GM23248 (cell line): ENCODE results near the gene CST2. TPM values are rescaled to one million over a fixed set of nuclear protein-coding genes. Genes with fewer than 3 reads are reported as not detected.
"Not testable (repeated sequence)": the region's sequence is repeated elsewhere in the genome, so short reads cannot be mapped to it uniquely, and the experiment has no call there.

Experiments used
- DNase-seq: peaks from one replicate; pipeline ENCODE4 v3.0.0-alpha.2; 2015
- H2AFZ ChIP-seq: fragments of 200-600 bp; sonication (generic); 2 replicates; pipeline ENCODE4 v1.6.1; 2016; ENCODE audit warnings: antibody characterized with exemption
- H3F3A ChIP-seq: fragments of 200-600 bp; sonication (generic); 2 replicates; pipeline ENCODE4 v1.6.1; 2016; ENCODE audit warnings: mild to moderate bottlenecking, antibody characterized with exemption, mixed run types; ENCODE audit not compliant: insufficient read depth
- H3K27ac ChIP-seq: fragments of 200-600 bp; sonication (generic); 2 replicates; pipeline ENCODE4 v1.5.1; 2016; ENCODE audit warnings: mild to moderate bottlenecking
- H3K27me3 ChIP-seq: fragments of 200-600 bp; sonication (generic); replicated peaks from 2 replicates; pipeline ENCODE4 v1.6.1; 2016; ENCODE audit warnings: mild to moderate bottlenecking; ENCODE audit not compliant: insufficient read depth
- H3K36me3 ChIP-seq: fragments of 200-600 bp; sonication (generic); 2 replicates; pipeline ENCODE4 v1.6.1; 2016; ENCODE audit warnings: low read depth, mild to moderate bottlenecking
- H3K4me1 ChIP-seq: fragments of 200-600 bp; sonication (generic); 2 replicates; pipeline ENCODE4 v1.6.1; 2016; ENCODE audit warnings: mild to moderate bottlenecking; ENCODE audit not compliant: insufficient read depth
- H3K4me2 ChIP-seq: fragments of 200-600 bp; sonication (generic); one replicate; pipeline ENCODE4 v1.6.1; 2016; ENCODE audit warnings: mild to moderate bottlenecking; ENCODE audit not compliant: unreplicated experiment
- H3K4me3 ChIP-seq: fragments of 200-600 bp; sonication (generic); 2 replicates; pipeline ENCODE4 v1.5.1; 2016; ENCODE audit warnings: mild to moderate bottlenecking
- H3K79me2 ChIP-seq: fragments of 200-600 bp; sonication (generic); 2 replicates; pipeline ENCODE4 v1.6.1; 2016; ENCODE audit warnings: mild to moderate bottlenecking; ENCODE audit not compliant: insufficient read depth
- H3K9ac ChIP-seq: fragments of 200-600 bp; sonication (generic); 2 replicates; pipeline ENCODE4 v1.6.1; 2016; ENCODE audit warnings: mild to moderate bottlenecking
- H3K9me2 ChIP-seq: fragments of 200-600 bp; sonication (generic); 2 replicates; pipeline ENCODE4 v1.6.1; 2016; ENCODE audit warnings: mixed run types, mild to moderate bottlenecking, moderate library complexity; ENCODE audit not compliant: insufficient read depth
- H3K9me3 ChIP-seq: fragments of 200-600 bp; sonication (generic); one replicate; pipeline ENCODE4 v1.6.1; 2017; ENCODE audit warnings: low read depth
- H4K20me1 ChIP-seq: fragments of 200-600 bp; sonication (generic); 2 replicates; pipeline ENCODE4 v1.6.0; 2016; ENCODE audit not compliant: insufficient read depth
- EZH2 ChIP-seq: fragments of 200-600 bp; sonication (generic); IDR thresholded peaks from 2 replicates; pipeline ENCODE4 v1.6.1; 2018; ENCODE audit warnings: antibody characterized with exemption, mild to moderate bottlenecking; ENCODE audit not compliant: insufficient read depth, poor library complexity, severe bottlenecking
- EZH2phosphoT487 ChIP-seq: fragments of 200-600 bp; sonication (generic); IDR thresholded peaks from 2 replicates; pipeline ENCODE4 v1.6.1; 2018; ENCODE audit warnings: antibody characterized with exemption, moderate library complexity, mild to moderate bottlenecking, low read depth; ENCODE audit not compliant: insufficient read depth
- WGBS, 2 experiments: methylation state at CpG; one replicate each; pipeline ENCODE4 v1.1.6; 2015 to 2017; ENCODE audit warnings: low lambda C conversion rate in 2 of 2, low coverage in 1 of 2; ENCODE audit errors: missing lambda C conversion rate in 2 of 2; 5-methylcytosine and 5-hydroxymethylcytosine counted together
- in situ Hi-C: fragments of 300-500 bp; cut with MboI; formaldehyde crosslinking; loops from 2 replicates; pipeline ENCODE4 v1.15.0; 2020
- polyA plus RNA-seq: library from polyadenylated mRNA; unstranded; fragments of >200 nt; fragmentation: Nextera tagmentation; extraction: Ambion mirVana; gene quantifications from 2 replicates; pipeline ENCODE4 v1.2.1, GENCODE V29; 2016
- total RNA-seq: library from RNA; depleted of rRNA; stranded (reverse); fragments of >200 nt; shearing (Covaris generic); gene quantifications from 2 replicates; pipeline ENCODE4 v1.2.3, GENCODE V29; 2014

The CST2 gene
- total and polyA plus RNA-seq, 2 experiments from 2014 or later, result 1.5 to 5.6 TPM

- DNase-seq, result peak; percentile 48
- Histone ChIP-seq H3K9ac (no peak overlapping the region), H3F3A (no peaks in the 10 kb centered on the region), H3K27ac (no peak overlapping the region), H3K4me3 (no peak overlapping the region), H3K36me3 (no peaks in the 10 kb centered on the region), H3K4me2 (no peak overlapping the region), H3K9me2 (no peaks in the 10 kb centered on the region), H4K20me1 (no peaks in the 10 kb centered on the region), H2AFZ (no peak overlapping the region), H3K79me2 (no peaks in the 10 kb centered on the region), H3K27me3 (no peaks in the 10 kb centered on the region), H3K4me1 (no peaks in the 10 kb centered on the region), H3K9me3 (no peaks in the 10 kb centered on the region)
- no peak for TF ChIP-seq EZH2phosphoT487
- no peak for TF ChIP-seq EZH2
- 0 to 2% methylated on average over 2 of the region's 2 CpGs for WGBS, 2 experiments
- in situ Hi-C loops, result no loop called here
These were observed 6.0 kb downstream of the CST2 start for GRCh38 chr20:23820493-23820892.

- H3K27me3 ChIP-seq, H3F3A ChIP-seq, H3K9me3 ChIP-seq, H3K36me3 ChIP-seq, H3K9me2 ChIP-seq, H2AFZ ChIP-seq, H3K4me3 ChIP-seq, H4K20me1 ChIP-seq, H3K27ac ChIP-seq, in situ Hi-C loops, H3K79me2 ChIP-seq, H3K4me2 ChIP-seq, H3K9ac ChIP-seq, H3K4me1 ChIP-seq, DNase-seq: not testable (repeated sequence)
- 91 to 100% methylated on average over 1 of the region's 1 CpG for WGBS, 2 experiments
These were observed 15.0 kb downstream of the CST2 start for GRCh38 chr20:23811559-23811958.

GRCh38 chr20:23810349-23810748, 16.2 kb downstream of the CST2 start:
- H3K4me1 ChIP-seq, H3K9ac ChIP-seq, in situ Hi-C loops, H3K4me3 ChIP-seq, H2AFZ ChIP-seq, DNase-seq, H3K4me2 ChIP-seq, H3F3A ChIP-seq, H3K79me2 ChIP-seq, H3K27ac ChIP-seq, H3K36me3 ChIP-seq, H3K9me3 ChIP-seq, H4K20me1 ChIP-seq, H3K9me2 ChIP-seq, H3K27me3 ChIP-seq: not testable (repeated sequence)
- WGBS, 2 experiments, result 25 to 31% methylated on average over 2 of the region's 2 CpGs

GRCh38 chr20:23800865-23801264, 25.7 kb downstream of the CST2 start:
- Histone ChIP-seq H3K36me3 (no peaks in the 10 kb centered on the region), H4K20me1 (no peaks in the 10 kb centered on the region), H2AFZ (no peak overlapping the region), H3K9me3 (no peaks in the 10 kb centered on the region), H3K9ac (no peak overlapping the region), H3K79me2 (no peaks in the 10 kb centered on the region), H3K27ac (no peak overlapping the region), H3K4me1 (no peaks in the 10 kb centered on the region), H3K27me3 (no peaks in the 10 kb centered on the region), H3K4me3 (no peak overlapping the region), H3K4me2 (no peak overlapping the region), H3K9me2 (no peaks in the 10 kb centered on the region), H3F3A (no peaks in the 10 kb centered on the region)
- WGBS, 2 experiments, result 75 to 79% methylated on average over 3 of the region's 3 CpGs
- in situ Hi-C loops, result no loop called here
- no peak for TF ChIP-seq EZH2
- TF ChIP-seq EZH2phosphoT487, result no peak
- DNase-seq, result no peak

GRCh38 chr20:23799216-23799847, 27.2 kb downstream of the CST2 start:
- H3K9me2 ChIP-seq, H3K4me2 ChIP-seq, H3K27me3 ChIP-seq, H3K9me3 ChIP-seq, H3F3A ChIP-seq, H3K27ac ChIP-seq, H3K9ac ChIP-seq, H2AFZ ChIP-seq, in situ Hi-C loops, H3K4me1 ChIP-seq, H3K4me3 ChIP-seq, H3K36me3 ChIP-seq, H3K79me2 ChIP-seq, H4K20me1 ChIP-seq: not testable (repeated sequence)
- peak; percentile 33 for DNase-seq
- 22 to 23% methylated on average over 4 of the region's 4 CpGs for WGBS, 2 experiments
